NCI-H1694 treated with DMSO at 0.1 percent for 48 hours (cell line): ENCODE results near the gene EEF1E1.

Experiments
- DNase-seq: peaks from one replicate; lab custom pipeline; 2025; lab: John Stamatoyannopoulos, UW

Gene EEF1E1

GRCh38 chr6:8087870-8088754 is 14.2 kb downstream of the EEF1E1 start:
- no peak for DNase-seq

- DNase-seq = no peak
Measured at GRCh38 chr6:8086755-8087306, 15.5 kb downstream of the EEF1E1 start.

- no peak for DNase-seq
Measured at GRCh38 chr6:8085053-8085511, 17.3 kb downstream of the EEF1E1 start.

GRCh38 chr6:8084586-8084985 is 17.8 kb downstream of the EEF1E1 start:
- peak; percentile 55 for DNase-seq

DNA sequence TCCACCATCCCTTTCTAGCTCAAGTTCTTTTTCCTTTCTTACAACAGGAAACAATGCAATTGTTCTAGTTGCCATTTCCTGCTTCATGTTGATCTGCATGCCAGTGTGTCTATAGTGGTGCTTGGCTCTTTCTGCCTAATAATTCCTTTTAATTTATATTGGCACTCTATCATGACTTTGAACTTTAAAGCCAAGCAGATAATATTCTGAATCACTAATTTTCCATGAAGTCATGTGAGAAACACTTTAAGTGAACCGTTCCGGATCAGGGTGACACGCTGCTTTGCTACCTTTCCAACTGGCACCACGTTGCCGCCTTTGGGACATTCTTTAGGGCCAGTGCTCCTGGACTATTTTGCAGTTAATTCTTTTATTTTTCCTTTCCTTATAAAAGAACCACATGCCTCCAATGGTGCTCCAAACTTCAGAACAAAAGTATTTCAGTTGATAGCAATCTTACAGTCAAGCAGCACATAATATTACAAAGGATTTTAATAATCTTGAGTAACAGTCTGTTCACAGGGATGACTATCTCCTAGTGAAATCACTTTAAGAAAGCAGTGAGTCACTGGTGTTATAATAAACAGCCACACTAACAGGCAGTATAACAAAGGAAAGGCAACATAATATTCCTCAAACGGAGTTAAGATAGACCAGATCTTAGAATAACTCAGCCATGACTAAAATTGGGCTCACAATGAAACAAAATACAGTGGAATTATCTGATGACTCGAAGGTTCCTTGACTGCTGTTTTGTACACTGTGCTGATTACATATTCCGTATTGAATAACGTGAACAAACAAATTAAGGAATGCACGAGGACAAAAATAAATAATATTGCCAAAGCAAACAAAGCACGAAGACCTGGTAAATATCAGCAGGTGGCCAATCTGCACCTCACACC is 19.1 kb downstream of the EEF1E1 start:
- DNase-seq = no peak

- no peak for DNase-seq
Measured at GRCh38 chr6:8082572-8082953, 19.8 kb downstream of the EEF1E1 start.

GRCh38 chr6:8080362-8081151 is 21.8 kb downstream of the EEF1E1 start:
- DNase-seq = no peak

DNA sequence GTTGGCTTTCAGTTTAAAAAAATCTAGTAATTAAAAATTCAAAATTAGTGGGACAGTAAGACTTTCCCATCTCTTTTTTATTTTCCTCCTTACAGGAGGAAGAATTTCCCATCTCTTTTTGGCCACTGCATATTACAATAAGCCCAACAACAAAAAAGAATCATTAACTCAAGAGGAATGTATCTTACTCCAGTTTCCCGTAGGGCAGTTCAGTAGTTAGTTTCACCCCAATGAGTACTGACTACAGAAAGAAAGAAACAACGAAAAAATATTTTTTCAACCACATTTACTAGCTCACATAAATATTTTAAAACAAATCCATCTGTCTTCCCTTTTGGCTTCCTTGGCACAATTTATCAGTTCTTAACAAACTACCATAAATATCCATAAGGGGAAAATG is 23.2 kb downstream of the EEF1E1 start:
- no peak for DNase-seq

DNA sequence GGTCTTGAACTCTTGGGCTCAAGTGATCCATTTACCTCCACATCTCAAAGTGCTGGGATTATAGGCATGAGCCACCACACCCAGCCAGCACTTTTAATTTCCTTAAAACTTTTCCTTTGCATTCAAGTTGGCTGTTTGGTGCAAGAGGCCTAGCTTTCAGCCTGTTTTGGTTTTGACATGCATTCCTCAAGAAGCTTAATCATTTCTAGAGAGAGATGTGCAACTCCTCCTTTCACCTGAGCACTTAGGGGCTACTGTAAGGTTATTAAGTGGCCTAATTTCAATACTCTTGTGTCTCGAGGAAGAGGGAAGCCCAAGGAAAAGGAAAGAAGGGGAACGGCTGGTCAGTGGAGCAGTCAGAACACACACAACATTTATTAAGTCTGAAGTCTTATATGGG is 24.4 kb downstream of the EEF1E1 start:
- no peak for DNase-seq

DNA sequence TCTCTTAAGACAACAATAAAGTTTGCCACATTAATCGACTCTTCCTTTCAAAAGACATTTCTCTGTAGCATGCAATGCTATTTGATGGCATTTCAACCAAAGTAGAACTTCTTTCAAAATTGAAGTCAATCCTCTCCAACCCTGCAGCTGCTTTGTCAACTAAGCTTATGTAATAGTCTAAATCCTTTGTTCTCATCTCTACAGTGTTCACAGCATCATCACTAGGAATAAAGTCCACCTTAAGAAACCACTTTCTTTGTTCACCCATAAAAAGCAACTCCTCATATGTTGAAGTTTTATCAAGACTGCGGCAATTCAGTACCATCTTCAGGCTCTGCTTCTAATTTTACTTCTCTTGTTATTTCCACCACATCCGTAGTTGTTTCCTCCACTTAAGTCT is 26.6 kb downstream of the EEF1E1 start:
- DNase-seq = no peak

GRCh38 chr6:8075185-8075584 is 27.2 kb downstream of the EEF1E1 start:
- DNase-seq = no peak

- DNase-seq = no peak
Measured at GRCh38 chr6:8074213-8074612, 28.1 kb downstream of the EEF1E1 start.

DNA sequence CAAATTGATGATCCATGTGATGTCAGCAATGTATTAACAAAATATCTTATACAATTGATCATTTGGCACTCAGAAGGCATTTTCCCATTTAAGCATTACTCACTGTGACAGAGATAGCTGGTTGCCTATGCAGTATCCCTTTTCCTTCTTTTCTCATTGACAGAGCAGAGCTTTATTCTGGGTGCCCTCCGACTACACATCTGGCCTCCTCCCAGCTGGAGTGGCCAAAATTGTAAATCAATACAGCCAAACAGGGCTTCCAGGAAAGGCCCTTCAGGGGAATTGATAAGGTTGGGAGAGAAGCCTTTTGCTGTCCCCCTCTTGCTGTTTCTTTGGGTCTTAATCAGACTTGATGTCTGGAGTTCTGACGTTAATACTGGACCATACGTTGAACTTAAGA is 28.6 kb downstream of the EEF1E1 start:
- no peak for DNase-seq

GRCh38 chr6:8070718-8071117 is 31.6 kb downstream of the EEF1E1 start:
- DNase-seq = no peak

DNA sequence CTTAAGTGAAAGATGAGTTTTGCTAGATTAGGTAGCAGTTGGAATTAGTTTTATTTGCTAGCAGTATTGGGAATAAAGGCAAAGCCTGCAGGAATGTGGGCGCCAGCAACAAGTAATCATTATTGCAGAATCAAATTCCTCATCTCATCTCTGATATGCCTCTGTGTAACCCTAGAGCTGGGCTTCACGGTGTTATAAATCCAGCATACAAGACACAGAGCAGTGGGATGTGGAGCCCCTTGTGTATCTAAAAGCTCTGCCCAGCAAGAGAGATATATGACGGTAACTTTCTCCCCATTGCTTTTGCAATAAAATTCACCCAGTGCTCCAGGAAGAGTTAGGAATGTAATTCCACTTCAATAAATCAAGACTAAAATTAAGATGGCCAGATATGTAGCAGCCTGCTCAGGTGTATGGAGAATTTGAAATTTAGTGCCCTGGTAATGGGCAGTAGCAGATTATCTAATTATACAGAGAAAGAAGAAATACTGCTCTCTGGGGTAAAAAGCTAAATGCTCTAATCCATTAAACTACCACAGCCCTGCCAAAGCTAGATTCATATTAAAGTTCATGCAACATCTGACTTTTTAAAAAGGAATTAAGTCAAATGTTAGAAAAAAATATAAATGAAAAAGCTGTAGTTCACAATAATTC is 32.6 kb downstream of the EEF1E1 start:
- no peak for DNase-seq

GRCh38 chr6:8069151-8069550 is 33.2 kb downstream of the EEF1E1 start:
- no peak for DNase-seq

- no peak for DNase-seq
Measured at GRCh38 chr6:8066108-8066507, 36.2 kb downstream of the EEF1E1 start.

GRCh38 chr6:8065519-8065911 is 36.8 kb downstream of the EEF1E1 start:
- DNase-seq = no peak

DNA sequence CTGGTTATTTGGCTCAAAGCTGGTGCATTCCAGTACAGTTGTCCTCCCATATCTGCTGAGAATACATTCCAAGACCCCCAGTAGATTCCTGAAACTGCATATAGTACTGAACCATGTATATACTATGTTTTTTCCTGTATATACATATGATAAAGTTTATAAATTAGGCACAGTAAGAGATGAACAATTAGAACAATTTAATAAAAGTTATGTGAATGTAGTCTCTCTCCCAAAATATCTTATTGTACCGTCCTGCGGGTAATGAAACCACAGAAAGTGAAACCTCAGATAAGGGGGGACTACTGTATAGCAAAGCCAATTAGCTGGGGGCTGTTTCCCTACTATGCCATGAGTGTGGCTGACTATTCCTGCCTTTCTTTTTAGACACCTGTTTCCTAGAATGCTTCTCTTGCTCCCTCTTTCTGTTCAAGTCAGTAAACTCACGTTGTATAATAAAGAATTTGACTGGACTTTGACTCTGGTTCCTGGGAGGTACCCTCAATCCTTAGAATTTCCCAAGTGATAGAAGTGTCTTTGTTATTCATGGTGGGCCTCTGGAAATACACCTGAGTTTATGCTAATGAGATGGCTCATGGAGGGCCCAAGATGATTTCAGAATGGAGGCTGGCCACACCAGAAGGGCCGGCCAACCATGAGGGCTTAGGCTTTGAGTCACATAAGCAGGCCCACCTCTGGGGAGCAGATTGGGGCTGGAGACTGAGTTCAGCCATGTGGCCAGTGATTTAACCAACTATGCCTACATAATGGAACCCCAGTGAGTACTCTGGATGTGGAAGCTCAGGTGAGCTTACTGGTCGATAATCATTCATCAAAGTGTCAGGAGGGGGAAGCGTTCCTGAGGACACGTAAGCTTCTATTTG is 37.5 kb downstream of the EEF1E1 start:
- DNase-seq = no peak
